ENCODE measurements around the gene GABRP.
"Not testable (repeated sequence)": the region's sequence is repeated elsewhere in the genome, so short reads cannot be mapped to it uniquely, and the experiment has no call there.

DNA sequence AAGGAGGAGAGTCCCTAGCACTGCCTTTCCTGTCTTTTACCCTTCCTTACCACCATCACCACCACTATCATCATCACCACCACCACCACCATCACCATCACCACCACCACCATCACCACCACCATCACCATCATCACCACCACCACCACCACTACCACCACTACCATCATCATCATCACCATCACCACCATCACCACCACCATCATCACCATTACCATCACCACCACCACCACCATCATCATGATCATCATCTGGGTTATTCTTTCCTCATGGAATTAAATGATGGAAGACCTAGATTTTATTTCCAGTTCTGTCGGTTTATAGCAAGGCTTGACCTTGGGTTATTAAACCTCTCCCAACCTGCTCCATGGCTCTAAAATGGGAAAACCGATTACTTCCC lies 50.5 kb downstream of the GABRP start:
- TF ChIP-seq, protein P1, sequence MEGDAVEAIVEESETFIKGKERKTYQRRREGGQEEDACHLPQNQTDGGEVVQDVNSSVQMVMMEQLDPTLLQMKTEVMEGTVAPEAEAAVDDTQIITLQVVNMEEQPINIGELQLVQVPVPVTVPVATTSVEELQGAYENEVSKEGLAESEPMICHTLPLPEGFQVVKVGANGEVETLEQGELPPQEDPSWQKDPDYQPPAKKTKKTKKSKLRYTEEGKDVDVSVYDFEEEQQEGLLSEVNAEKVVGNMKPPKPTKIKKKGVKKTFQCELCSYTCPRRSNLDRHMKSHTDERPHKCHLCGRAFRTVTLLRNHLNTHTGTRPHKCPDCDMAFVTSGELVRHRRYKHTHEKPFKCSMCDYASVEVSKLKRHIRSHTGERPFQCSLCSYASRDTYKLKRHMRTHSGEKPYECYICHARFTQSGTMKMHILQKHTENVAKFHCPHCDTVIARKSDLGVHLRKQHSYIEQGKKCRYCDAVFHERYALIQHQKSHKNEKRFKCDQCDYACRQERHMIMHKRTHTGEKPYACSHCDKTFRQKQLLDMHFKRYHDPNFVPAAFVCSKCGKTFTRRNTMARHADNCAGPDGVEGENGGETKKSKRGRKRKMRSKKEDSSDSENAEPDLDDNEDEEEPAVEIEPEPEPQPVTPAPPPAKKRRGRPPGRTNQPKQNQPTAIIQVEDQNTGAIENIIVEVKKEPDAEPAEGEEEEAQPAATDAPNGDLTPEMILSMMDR (IDR thresholded peaks at IDR 0.05), result not testable (repeated sequence)
- TF ChIP-seq POLR2A (IDR thresholded peaks at IDR 0.05), result not testable (repeated sequence)
